NB4 (cell line): Measurements from ENCODE around the gene MAJIN.

Experiments
- POLR2A ChIP-seq: IDR thresholded peaks from 2 replicates; pipeline ENCODE4 v1.6.1; 2011; ENCODE audit warnings: mild to moderate bottlenecking; ENCODE audit not compliant: insufficient read length; ENCODE audit errors: extremely low read depth
- TF ChIP-seq, protein P1 (sequence below): IDR thresholded peaks from one replicate; pipeline ENCODE4 v1.5.1; 2012; ENCODE audit warnings: low read depth, low read length
- TF ChIP-seq, protein P2 (sequence below): IDR thresholded peaks from 2 replicates; pipeline ENCODE4 v1.6.1; 2011; ENCODE audit warnings: low read depth, low read length

DNA sequence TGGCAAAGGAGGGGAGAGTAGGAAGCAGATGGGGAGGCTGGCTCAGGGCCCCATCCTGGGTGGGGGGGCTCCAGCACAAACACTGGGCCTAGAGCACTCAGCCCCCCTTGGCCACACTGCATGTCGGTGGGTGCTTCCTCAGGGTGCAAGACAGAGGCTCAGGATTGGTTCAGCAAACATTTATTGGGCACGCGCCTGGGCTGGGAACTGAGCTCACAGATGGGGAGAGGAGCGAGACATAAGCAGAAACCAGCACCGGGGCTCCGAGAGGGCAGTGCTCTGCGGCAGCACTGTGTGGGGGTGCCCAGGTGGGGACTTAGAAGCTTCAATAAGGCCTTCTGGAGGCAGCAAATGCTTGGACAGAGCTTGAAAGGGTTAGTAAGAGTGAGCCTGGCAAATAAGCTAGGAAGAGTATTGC lies 81.4 kb downstream of the MAJIN start:
- TF ChIP-seq, protein P1, sequence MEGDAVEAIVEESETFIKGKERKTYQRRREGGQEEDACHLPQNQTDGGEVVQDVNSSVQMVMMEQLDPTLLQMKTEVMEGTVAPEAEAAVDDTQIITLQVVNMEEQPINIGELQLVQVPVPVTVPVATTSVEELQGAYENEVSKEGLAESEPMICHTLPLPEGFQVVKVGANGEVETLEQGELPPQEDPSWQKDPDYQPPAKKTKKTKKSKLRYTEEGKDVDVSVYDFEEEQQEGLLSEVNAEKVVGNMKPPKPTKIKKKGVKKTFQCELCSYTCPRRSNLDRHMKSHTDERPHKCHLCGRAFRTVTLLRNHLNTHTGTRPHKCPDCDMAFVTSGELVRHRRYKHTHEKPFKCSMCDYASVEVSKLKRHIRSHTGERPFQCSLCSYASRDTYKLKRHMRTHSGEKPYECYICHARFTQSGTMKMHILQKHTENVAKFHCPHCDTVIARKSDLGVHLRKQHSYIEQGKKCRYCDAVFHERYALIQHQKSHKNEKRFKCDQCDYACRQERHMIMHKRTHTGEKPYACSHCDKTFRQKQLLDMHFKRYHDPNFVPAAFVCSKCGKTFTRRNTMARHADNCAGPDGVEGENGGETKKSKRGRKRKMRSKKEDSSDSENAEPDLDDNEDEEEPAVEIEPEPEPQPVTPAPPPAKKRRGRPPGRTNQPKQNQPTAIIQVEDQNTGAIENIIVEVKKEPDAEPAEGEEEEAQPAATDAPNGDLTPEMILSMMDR, result no peak
- TF ChIP-seq, protein P2, sequence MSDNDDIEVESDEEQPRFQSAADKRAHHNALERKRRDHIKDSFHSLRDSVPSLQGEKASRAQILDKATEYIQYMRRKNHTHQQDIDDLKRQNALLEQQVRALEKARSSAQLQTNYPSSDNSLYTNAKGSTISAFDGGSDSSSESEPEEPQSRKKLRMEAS, result no peak
- TF ChIP-seq POLR2A, result no peak
